ENCODE data around the gene WNT9A.

DNA sequence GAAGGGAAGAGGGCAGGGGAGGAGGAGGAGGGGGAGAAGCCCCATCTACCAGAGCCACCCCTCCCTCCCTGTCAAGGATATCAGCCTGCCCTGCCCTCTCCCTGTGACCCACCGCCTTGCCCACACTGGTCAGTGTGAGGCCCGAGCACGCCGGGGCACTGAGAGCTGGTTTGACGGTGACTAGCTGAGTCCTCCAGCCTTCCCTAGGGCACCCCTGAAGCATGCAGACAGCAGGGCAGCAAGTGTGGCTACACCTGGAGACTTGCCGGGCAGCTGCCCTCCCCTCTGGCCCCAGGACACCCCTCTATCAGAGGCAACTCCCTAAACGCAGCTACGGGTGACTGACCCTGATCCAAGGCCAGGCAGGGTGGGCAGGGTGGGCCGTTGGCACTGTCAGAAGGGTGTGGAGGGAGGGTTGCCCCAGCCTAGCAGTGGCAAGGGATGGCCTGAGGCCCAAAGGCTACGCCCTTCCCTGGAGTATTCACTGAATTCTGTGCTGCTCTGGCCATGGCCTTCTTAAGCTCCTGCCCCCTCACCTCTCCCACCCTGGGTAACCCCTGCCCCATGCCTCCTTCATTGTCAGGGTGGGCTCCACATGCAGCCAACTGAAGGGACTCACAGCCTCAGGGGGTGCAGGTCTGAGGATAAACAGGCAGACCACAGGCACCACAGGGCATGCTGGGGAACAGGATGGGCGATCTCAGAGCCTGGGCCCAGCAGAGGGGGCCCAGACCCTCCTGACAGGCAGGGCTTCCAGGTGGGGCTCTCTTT is 19.6 kb downstream of the WNT9A start:
- no peak for TF ChIP-seq POLR2A (IDR thresholded peaks at IDR 0.05)
- TF ChIP-seq CTCF (IDR thresholded peaks at IDR 0.05), result no peak

Measured in lower leg skin (tissue), 3 donors.